ENCODE data around the gene SEPTIN1. TPM values are rescaled to one million over a fixed set of nuclear protein-coding genes. Genes with fewer than 3 reads are reported as not detected.

The SEPTIN1 gene
- total and polyA plus RNA-seq, 2 of the 13 experiments (the other 11 are each of a cell fraction or from before 2014, with no cell fraction given): 0.18 to 0.67 TPM

- TF ChIP-seq KDM2A (CRISPR knock-in tag; IDR thresholded peaks at IDR 0.05; ENCODE audit: borderline replicate concordance, low read depth) (peak; percentile 15; the same call in 1 of the 2 replicates), NR1H2 (CRISPR knock-in tag; IDR thresholded peaks at IDR 0.05; ENCODE audit: borderline replicate concordance, low read depth) (no peak), ZNF263 (CRISPR knock-in tag; IDR thresholded peaks at IDR 0.05) (no peak), RBM39 (IDR thresholded peaks at IDR 0.05; ENCODE audit: low read depth, low read length, poor library complexity, severe bottlenecking) (no peak), ZNF572 (CRISPR knock-in tag; IDR thresholded peaks at IDR 0.05) (no peak), SAP130 (CRISPR knock-in tag; IDR thresholded peaks at IDR 0.05; ENCODE audit: low read depth) (0 out of 2 replicates have a peak, but pooled peaks have one; percentile 28), PAXIP1 (CRISPR knock-in tag; conservative IDR thresholded peaks at IDR 0.05) (peak; percentile 51), ZFP90 (CRISPR knock-in tag; IDR thresholded peaks at IDR 0.05; ENCODE audit: borderline replicate concordance) (no peak), PHF5A (CRISPR knock-in tag; IDR thresholded peaks at IDR 0.05; ENCODE audit: low read depth, unreplicated experiment) (no peak), ZNF713 (CRISPR knock-in tag; IDR thresholded peaks at IDR 0.05) (no peak), REPIN1 (CRISPR knock-in tag; IDR thresholded peaks at IDR 0.05; ENCODE audit: borderline replicate concordance, low read depth) (no peak), ZNF589 (CRISPR knock-in tag; conservative IDR thresholded peaks at IDR 0.05) (0 out of 2 replicates have a peak, but pooled peaks have one; percentile 28), CREM (IDR thresholded peaks at IDR 0.05) (peak; percentile 68; the same call in 1 of the 2 replicates), CREM (CRISPR knock-in tag; IDR thresholded peaks at IDR 0.05) (no peak), ZKSCAN1 (IDR thresholded peaks at IDR 0.05; ENCODE audit: low read length) (no peak), NONO (IDR thresholded peaks at IDR 0.05) (no peak), NONO (CRISPR knock-in tag; conservative IDR thresholded peaks at IDR 0.05) (no peak), ZNF709 (CRISPR knock-in tag; IDR thresholded peaks at IDR 0.05) (no peak), GATAD1 (CRISPR knock-in tag; IDR thresholded peaks at IDR 0.05) (peak; percentile 26; the same call in 1 of the 2 replicates), TBX3 (IDR thresholded peaks at IDR 0.05; ENCODE audit: borderline replicate concordance) (no peak), ZNF556 (CRISPR knock-in tag; IDR thresholded peaks at IDR 0.05; ENCODE audit: borderline replicate concordance) (0 out of 2 replicates have a peak, but pooled peaks have one; percentile 21), BHLHE40 (IDR thresholded peaks at IDR 0.05; ENCODE audit: low read length) (no peak), REL (CRISPR knock-in tag; conservative IDR thresholded peaks at IDR 0.05) (no peak), ZNF446 (CRISPR knock-in tag; IDR thresholded peaks at IDR 0.05) (no peak), HNF1B (CRISPR knock-in tag; IDR thresholded peaks at IDR 0.05) (peak; percentile 38; the same call in 1 of the 2 replicates), ZNF558 (CRISPR knock-in tag; IDR thresholded peaks at IDR 0.05; ENCODE audit: borderline replicate concordance) (no peak), SRSF4 (IDR thresholded peaks at IDR 0.05; ENCODE audit: low read depth, low read length, poor library complexity, severe bottlenecking) (no peak)
These were observed 895 bp downstream of the SEPTIN1 start (continued) for GRCh38 chr16:30381291-30382041.
